ENCODE results near the gene GALR2. TPM values are rescaled to one million over a fixed set of nuclear protein-coding genes. Genes with fewer than 3 reads are reported as not detected.
A peak's percentile ranks its signal among the peaks of the same experiment; 100 is the strongest.

GALR2 gene
- total and polyA plus RNA-seq, 9 of the 15 experiments (the other 6 are each of a cell fraction or from before 2014, with no cell fraction given) = 0.34 TPM; not detected in 8

DNA sequence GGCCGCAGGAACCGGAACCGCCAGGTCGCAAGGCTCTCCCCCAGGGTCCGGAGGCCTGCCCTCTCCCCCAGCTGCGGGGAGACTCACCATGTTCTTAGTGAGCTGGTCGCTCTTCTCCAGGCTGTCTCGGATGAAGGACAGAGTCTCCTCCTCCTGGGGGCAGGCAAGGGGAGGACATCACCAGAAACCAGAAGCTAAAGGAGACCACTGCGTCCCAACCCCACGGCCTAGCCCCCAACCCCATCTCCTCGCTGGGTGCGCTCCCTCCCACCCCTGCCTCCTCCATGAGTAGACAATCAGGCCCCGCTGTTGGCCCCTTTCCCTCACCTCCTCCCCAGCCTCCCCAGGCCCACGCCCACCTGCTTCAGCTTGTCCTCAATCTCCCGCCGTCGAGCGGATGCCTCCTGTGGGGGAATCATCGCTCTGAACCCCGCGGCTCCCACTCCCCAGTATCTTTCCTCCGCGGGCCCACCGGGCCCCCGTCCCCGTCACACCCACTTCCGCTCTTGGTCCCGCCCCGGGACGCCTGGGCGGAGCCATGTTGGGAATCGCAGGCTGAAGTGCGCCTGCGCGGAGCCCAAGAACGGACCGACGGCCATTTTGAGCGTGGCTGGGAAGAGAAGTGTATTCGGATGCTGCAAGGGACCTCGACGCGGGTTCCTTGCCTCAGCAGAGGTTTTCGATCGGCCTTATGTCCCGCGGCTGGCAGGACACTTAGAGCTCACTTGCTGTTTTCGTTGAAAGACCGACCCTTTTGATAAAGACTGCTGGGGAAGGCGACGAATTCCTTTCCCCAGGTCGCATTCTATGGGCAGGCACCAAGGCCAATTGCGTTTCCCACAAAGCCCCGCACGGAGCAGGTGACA is 28.9 kb downstream of the GALR2 start, which contains the start of gene EXOC7 (continued):
- 0 out of 2 replicates have a peak, but pooled peaks have one; percentile 19 for TF ChIP-seq NBN (IDR thresholded peaks at IDR 0.05; ENCODE audit: low read depth)
- TF ChIP-seq YBX1 (IDR thresholded peaks at IDR 0.05) = no peak
- no peak for TF ChIP-seq KAT2B (IDR thresholded peaks at IDR 0.05; ENCODE audit: low read depth, low read length)
- TF ChIP-seq ZNF184 (CRISPR knock-in tag; IDR thresholded peaks at IDR 0.05) = no peak
- no peak for TF ChIP-seq ETS2 (tag; IDR thresholded peaks at IDR 0.05; ENCODE audit: borderline replicate concordance, poor library complexity, severe bottlenecking)
- no peak for TF ChIP-seq THRAP3 (IDR thresholded peaks at IDR 0.05; ENCODE audit: borderline replicate concordance)
- TF ChIP-seq NCOR1 (IDR thresholded peaks at IDR 0.05) = no peak
- peak; percentile 64 for TF ChIP-seq PCBP1 (IDR thresholded peaks at IDR 0.05; ENCODE audit: low read depth, low read length, poor library complexity, severe bottlenecking)
- no peak for TF ChIP-seq ZSCAN32 (CRISPR knock-in tag; IDR thresholded peaks at IDR 0.05)
- no peak for TF ChIP-seq BCL6 (CRISPR knock-in tag; IDR thresholded peaks at IDR 0.05)
- no peak for TF ChIP-seq ILF3 (IDR thresholded peaks at IDR 0.05; ENCODE audit: borderline replicate concordance)
- TF ChIP-seq ZNF133 (CRISPR knock-in tag; IDR thresholded peaks at IDR 0.05) = no peak
- TF ChIP-seq ZNF174 (CRISPR knock-in tag; IDR thresholded peaks at IDR 0.05) = no peak
- 0 out of 2 replicates have a peak, but pooled peaks have one; percentile 28 for TF ChIP-seq CTBP1 (IDR thresholded peaks at IDR 0.05; ENCODE audit: borderline replicate concordance)
- no peak for TF ChIP-seq RFX7 (CRISPR knock-in tag; IDR thresholded peaks at IDR 0.05)
- no peak for TF ChIP-seq CAMTA2 (CRISPR knock-in tag; conservative IDR thresholded peaks at IDR 0.05)
- TF ChIP-seq RNF219 (CRISPR knock-in tag; IDR thresholded peaks at IDR 0.05) = no peak
- TF ChIP-seq, protein P1, sequence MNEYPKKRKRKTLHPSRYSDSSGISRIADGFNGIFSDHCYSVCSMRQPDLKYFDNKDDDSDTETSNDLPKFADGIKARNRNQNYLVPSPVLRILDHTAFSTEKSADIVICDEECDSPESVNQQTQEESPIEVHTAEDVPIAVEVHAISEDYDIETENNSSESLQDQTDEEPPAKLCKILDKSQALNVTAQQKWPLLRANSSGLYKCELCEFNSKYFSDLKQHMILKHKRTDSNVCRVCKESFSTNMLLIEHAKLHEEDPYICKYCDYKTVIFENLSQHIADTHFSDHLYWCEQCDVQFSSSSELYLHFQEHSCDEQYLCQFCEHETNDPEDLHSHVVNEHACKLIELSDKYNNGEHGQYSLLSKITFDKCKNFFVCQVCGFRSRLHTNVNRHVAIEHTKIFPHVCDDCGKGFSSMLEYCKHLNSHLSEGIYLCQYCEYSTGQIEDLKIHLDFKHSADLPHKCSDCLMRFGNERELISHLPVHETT (CRISPR knock-in tag; conservative IDR thresholded peaks at IDR 0.05 in 1 of 2, IDR thresholded peaks at IDR 0.05 in 1 of 2) = no peak
- no peak for TF ChIP-seq NCOA2 (IDR thresholded peaks at IDR 0.05; ENCODE audit: partially characterized antibody in 2 of 2)
- TF ChIP-seq ZNF445 (CRISPR knock-in tag; IDR thresholded peaks at IDR 0.05; ENCODE audit: low read depth) = no peak
- TF ChIP-seq HLTF (IDR thresholded peaks at IDR 0.05) = peak; percentile 52; the same call in 1 of the 2 replicates
- TF ChIP-seq ATF1 (CRISPR knock-in tag; IDR thresholded peaks at IDR 0.05) = no peak
- peak; percentile 69 for TF ChIP-seq ATF1 (tag; IDR thresholded peaks at IDR 0.05)

Data from K562 (cell line).